Fibroblast of the conjunctiva (primary cell): Measurements from ENCODE around the gene C3orf18.
A peak's percentile ranks its signal among the peaks of the same experiment; 100 is the strongest.

ENCODE experiments used
- DNase-seq: peaks from one replicate; pipeline ENCODE4 v3.0.0-alpha.2; 2010; ENCODE audit warnings: low read depth

Gene C3orf18

DNA sequence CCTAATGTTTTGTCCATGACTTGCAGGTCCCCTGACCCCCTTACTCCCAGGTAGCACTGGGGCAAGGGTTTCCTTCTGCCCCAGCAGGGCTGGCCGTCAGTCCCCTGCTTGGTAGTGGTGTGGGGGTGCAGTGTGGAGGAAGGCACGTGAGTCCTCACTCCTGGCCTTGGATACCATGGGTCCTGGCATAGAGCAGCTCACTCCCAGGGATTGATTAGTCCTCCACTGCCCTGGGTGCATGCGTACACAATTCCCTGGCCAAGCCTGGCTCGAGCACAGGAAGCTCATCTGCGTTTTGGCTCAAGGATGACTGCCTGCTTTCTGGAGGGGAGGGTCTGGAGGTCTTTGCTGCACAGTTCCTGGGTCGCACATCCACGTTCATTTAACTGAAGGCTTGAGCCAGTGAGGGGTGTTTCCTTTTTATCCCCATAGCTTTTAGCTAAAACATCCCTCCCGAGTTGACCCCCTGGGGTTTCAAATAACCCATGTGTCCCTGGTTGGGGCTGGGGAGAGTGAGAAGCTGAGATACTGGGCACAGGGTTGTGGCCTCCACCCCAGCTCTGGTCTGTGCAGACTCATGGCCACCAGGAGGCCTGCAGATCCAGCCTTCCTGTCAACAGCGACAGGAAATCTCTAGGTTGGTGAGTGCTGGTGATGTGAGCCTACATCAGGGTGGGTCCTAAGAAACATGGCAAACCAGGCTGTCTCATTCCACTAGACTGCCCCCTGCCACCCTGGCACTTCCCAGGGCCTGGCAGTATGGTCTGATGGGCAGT lies 13.3 kb upstream of the C3orf18 start:
- DNase-seq = no peak

DNA sequence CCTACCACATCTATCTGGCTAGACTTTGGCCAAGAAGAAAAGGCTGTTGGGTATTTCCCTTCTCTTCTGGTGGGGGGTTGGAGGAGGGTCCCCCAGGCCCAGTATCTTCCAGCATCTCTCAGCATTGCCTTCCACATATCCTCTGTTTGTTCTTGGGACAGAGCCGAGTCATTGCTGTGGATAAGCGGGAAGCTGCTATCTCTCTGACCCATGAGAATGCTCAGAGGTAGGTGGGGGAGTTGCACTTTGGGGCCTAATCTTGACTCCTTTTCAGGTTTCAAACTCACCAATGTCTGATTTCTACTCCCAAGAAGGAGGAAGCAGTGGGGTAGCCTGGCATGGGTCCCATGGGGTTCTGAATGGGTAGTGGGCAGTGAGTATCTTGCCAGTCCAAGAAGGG lies 9.8 kb upstream of the C3orf18 start:
- no peak for DNase-seq

DNA sequence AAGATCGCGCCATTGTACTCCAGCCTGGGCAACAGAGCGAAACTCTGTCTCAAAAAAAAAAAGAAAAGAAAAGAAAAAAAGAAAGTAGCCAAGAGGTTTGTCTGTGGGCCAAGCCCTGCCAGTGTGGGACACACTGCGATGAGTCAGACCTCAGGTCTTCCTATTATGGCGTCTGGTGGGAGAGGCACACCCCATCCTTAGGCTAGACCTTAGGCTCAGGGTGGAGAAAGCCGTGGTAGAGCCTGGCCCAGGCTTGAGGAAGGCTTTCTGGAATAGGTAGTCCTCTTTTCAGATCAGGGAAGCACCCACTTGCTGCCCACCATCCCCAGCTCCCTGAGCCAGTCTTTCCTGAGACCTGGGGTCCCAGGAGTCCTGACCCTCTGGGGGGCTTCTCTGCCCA lies 7.8 kb upstream of the C3orf18 start:
- DNase-seq = no peak

DNA sequence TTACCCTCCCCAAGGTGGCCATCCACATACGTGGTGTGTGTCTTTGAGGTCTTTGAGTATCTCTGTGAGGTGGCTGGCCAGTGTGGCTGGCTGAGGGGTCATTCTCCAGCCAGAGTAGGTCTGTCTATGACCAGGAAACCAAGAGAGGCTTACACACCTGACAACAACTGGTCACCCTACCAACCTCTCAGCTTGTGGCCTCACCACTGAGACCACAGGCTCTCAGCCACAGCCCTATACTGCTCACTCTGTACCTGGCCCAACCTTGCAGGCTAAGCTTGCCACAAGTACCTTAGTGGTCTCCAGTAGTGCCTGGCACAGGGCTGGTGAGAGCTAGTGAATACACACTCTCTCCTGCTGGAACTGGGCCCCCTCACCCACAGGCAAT lies 6.9 kb upstream of the C3orf18 start:
- DNase-seq = no peak

DNA sequence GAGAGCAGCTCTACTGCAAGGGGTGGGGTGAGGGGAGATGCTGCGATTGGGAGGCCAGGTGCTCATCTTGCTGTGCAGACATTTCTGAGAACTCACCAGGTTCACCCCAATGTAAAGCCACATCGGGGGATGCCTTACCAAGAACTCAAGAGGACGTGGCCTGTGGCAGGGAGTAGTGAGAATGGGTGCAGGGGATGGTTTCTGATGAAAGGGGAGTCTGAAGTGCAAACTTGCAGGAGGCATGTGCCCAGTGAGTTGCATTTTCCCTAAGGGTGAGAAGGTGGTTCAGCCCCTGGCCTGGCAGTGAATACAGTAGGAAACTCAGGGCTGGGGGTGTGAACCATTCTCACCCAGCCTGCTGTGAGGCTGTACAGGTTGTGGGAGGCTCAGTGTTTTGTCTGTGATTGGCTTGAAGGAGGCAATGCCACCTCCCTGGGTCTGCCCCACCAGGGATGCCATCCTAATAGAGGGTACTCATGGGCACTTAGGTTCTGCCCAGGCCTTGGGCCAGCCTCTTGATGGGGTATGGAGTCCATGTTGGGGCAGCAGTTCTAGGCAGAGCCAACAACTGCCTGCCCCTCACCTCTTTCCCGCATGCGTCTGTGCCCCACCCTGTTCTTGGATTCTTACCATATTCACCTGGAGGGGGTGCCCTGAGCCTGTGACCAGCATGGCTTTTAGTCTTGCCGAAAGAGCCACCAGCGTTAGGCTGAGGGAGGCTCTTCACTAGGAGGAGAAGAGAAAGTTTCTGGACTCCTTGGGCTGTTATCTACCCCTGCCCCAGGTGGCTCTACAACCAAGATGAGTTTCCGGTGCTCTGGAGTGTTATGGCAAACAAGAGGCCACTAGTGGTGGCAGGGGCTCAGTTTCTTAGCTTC lies 6.3 kb upstream of the C3orf18 start:
- no peak for DNase-seq

DNA sequence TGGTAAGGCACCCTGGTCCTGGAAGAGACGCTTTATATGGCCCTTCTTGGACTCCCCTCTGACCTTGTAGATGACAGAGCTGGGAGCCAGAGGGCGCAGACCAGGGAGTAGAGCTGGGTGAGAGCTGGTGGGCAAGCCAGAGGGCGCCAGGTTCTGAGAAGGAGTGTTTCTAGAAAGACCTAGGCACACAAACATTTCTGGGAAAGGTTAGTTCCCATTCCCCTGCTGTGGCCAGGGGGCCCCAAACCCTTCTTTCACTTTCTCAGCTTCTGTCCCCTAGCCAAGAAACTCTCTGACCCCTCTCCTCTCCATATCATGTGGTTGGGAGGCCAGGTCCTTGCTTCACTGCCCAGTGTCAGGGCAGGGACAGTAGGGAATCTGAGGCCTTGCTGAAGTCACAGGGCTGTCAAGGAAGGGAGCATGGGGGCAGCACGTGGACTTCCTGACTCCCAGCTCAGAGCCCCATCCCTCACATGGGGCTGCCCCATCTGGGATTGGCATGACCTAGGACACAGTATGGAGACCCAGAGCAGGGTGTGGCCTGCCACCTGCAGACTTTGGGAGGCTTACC lies 5.3 kb upstream of the C3orf18 start:
- DNase-seq = no peak

DNA sequence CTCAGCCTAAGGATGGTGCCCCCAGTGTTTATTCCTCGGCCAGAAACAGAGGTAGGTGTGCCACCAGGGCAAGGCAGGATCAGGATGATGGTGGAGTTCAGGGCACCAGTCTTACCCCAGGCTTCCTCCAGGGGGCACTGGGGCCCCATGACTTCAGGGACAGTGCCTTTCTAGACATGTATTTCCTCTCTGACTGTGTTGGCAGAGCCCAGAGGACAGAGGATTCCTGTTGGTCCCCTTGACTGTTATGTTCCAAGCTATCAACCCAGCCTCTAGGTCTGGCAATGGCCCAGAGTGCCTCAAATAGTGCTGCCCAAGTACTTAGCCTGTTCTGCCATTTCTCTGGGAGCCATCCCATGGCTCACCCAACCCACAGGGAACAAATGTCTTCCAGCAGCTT lies 4.6 kb upstream of the C3orf18 start:
- peak; percentile 50 for DNase-seq

DNA sequence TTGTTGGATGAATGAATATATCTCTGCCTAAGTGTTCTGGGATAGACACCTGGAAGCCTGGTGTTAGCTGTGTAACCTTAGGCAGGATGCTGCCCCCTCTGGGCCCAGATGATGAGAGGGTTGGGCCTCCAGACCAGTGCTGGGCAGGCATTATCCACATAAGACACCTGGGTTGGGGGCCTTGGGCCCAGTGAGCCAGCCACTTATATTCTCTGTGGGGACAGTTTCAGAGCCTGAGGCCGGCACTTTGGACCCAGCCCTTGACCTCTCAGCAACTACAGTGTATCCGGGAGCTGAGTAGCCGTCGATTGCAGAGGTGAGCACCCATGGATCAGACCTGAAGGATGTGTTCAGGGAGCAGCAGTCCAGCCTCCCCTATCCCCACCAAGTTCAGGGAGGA lies 3.9 kb upstream of the C3orf18 start:
- no peak for DNase-seq

DNA sequence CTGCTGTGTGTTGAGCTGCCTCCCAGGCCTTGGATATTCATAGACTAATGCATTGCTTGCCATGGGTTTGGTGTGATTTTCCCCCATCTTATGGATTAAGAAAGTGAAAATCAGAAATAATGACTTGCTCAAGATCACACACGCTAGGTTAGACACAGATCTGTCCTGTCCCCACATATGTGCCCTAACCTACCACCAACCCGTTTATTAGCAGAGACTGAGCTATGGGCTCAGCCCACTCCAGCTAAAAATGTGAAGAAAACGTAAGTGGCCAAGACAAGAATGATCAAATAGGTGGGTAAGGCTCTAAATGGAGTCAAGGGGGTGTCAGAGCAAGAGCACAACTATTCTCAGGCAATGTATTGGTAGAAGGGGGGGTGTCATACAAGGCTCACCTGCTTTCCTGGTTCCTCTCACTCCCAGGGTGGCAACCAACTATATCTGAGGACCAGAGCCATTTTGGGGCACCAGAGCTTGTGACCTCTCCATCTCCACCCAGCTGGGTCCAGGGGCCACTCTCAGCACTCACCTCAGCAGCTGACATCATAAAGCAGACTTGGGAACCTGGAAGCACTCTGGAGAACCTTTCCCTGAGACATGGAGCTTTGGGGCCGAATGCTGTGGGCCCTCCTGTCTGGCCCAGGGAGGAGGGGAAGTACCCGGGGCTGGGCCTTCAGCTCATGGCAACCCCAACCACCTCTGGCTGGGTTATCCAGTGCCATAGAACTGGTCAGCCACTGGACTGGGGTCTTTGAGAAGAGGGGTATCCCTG lies 3.1 kb upstream of the C3orf18 start:
- no peak for DNase-seq

DNA sequence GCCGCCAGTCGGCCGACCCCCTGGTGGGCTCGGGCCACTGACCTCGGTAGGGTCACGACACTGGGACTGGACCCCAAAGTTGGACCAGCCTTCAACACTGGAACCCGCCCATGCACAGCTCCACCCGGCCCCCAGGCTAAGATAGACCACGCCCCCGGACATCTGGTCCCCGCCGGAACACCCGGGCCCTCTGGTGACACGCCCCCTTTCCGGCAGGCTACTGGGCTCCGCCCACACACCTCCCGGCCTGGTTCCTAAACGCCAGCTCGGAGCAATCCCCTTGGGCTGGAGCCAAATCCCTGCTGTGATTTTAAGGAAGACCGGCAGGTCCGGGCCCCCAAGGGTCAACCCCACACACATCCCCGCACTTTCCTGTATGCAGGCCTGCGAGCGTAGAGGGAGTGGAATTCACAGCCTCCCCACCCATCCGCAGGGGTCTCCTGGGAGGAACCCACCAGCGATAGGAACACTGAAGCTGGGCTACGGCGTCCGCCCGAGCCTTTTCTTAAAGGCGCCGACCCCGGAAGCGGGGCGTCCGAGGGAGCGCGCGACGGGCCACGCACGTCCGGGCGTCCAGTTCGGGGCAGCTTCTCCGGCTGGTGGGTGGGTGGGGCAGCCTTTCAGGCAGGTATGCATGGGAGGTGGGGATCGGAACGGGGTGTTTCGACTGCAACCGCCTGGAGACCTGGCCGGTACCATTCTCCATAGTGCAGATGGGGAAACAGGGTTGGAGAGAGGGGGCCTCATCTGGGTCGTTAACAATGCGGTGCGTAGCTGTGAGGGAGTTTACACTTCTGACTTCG lies 1.6 kb upstream of the C3orf18 start, which contains the start of gene HEMK1:
HEMK1 (plus strand) TSS at position 576 of the 803 bp plus-strand sequence. CDS start 1,583 bp downstream, outside the sequence.
- peak; percentile 88 for DNase-seq

DNA sequence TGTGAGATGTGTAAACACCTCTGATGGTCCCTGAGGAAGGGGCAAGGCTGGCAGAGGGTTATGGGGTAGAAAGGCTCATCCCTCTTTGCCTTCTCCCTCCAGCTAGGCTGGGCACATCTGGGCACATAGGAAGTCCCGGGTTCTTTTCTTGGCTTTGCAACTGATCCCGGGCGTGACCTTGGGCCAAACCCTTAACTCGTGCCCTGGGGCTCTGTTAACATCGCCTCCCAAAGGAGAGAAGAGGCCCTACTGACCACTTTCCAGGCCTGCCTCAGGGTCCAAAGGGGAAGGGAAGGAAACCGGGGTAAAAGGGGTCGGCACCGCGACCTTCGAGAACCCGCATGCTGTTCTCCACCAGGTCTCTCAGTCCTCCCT lies 549 bp downstream of the C3orf18 start:
- no peak for DNase-seq

DNA sequence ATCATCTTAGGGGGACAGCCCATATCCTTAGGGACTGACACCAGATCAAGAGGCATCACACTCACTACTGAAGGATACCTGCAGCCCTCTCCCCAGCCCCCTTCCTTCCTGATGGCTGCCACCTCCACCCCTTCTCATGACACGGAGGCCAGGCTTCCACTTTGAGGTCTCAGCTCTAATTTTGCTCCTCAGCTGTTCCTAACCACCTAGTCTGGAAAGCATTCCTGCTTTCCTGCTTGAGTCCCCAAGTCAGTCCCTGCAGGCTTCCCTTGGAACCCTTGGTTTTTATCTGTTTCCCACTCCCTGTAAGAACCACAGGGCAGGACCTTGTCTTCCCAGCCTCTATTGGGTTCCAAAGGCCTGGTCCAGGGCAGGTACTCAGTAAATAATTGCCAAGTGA lies 3.2 kb downstream of the C3orf18 start:
- DNase-seq = no peak

DNA sequence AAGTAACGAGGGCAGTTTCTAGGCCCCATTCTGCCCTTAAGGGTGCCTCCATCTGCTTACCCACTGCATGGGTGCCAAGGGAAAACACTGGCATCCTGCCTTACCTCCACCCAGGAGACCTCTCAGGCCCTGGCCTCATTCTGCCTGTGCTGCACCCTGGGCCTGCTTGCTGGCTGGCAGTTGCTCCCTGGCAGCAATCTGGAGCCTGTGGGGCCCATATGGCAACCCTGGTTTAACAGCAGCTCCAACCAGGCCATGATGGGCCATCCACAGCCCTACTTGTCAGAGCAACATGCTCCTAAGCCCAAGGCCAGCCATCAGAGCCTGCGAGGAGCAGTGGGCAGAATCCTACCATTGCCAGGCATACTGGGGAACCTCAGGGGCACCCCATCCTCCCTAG lies 3.7 kb downstream of the C3orf18 start:
- no peak for DNase-seq

DNA sequence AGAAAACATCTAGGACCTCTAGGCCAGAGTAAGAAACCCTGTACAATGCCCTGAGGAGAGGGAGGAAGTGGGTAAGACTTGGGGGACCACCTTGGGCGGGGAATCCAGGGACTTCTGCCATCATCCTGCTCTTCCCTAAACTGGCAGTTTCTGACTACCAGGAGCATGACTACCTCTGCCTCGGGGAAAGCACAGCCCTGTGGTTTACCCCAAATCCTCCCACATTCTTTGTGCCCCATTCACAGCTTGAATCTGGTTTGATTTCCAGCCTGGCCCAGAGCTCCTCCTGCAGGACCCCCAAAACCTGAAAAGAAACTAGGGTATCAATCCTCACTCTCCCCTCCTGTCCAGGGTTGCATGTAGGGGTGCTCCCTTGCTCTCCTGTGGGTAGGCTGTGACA lies 4.7 kb downstream of the C3orf18 start:
- no peak for DNase-seq

DNA sequence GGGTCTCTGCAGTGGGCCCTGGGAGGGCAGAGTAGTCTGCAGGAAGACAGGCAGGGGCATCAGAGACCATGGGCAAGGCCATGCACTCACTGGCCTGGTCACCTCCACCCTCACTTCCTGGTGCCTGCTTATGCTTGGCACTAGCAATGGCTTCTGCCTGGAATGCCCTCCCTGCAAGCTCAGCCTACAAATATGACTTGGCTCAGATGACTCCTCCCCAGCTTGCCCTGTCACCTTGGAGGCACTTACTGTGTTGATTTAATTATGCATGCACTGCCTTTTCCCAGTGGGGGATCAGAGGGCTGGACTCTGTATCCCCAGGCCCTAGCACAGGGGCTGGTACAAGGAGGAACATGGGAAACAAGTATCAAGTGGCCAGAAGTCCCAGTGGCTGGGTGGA lies 7.8 kb downstream of the C3orf18 start:
- no peak for DNase-seq

DNA sequence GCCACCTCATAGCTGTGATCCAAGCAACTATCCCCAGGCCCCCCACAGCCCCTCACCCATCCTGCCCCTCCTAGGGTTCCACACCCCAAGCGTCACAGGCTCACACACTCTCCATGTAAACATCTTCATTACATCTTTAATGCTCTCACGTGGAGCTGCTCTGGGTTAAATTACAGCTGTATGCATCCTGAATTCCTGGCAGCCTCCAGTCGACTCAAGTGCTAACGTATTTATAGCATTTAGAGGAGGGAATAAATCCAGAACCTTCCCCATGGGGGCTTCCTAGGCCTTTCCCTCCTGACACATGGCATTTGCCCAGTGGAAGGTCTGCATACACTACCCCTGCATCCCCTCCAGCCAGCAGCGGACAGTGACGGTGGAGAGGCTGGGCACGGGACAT lies 9.6 kb downstream of the C3orf18 start:
- DNase-seq = no peak

DNA sequence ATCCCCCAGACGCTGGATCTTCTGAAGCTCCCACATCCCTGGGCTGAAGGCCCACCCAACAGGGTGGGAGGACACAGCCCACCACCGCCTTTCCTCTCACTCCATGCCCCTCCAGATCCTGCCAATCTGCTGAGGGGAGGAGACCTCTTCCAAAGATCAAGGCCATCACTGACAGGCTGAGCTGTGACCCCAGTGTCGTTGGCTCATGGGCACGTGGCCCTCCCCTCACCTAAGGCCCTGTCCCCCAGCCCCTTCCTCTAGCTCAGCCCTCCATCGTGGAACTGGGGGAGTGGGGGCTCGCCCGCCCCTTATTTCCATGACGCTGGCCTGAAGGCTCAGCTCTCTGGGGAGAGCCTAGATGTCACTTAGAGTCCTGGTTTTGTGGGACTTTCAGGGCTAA lies 10.4 kb downstream of the C3orf18 start:
- no peak for DNase-seq

DNA sequence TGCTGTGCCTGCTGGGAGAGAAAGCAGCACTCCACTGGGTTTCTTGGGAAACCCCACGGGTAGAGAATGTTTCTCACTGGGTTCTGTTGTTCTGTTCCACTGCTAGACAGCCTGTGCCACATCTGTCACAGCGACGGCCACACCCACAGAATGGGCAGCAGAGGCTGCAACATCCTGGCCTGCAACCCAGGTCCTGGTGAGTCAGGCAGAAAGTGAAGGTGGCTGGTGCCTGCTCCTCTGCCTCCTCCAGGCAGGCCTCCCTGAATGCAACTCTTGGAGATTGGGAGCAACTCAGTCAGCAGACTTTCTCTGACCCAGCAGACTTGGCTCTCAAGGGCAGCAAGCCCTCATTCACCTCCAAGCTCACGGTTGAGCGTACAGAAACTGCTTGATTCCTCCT lies 13.0 kb downstream of the C3orf18 start:
- no peak for DNase-seq

DNA sequence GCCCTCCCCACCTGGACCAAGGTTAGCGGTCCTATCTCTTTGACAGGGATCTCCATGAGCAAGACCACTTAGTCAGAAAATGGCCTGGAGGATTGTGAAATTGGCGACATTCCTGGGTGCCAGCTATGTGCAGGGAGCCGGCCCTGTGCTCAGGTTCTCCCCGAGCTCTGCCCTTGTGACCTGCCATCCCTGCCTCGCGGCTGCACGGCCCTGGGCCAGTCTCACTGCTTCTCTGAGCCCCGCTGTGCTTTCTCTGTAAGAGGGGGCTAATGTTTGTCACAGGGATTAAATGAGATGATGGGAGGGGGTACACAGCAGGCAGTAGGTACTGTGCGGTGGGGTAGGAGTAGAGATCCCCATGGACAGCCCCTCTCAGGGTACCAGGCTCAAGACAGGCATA lies 14.9 kb downstream of the C3orf18 start:
- no peak for DNase-seq

DNA sequence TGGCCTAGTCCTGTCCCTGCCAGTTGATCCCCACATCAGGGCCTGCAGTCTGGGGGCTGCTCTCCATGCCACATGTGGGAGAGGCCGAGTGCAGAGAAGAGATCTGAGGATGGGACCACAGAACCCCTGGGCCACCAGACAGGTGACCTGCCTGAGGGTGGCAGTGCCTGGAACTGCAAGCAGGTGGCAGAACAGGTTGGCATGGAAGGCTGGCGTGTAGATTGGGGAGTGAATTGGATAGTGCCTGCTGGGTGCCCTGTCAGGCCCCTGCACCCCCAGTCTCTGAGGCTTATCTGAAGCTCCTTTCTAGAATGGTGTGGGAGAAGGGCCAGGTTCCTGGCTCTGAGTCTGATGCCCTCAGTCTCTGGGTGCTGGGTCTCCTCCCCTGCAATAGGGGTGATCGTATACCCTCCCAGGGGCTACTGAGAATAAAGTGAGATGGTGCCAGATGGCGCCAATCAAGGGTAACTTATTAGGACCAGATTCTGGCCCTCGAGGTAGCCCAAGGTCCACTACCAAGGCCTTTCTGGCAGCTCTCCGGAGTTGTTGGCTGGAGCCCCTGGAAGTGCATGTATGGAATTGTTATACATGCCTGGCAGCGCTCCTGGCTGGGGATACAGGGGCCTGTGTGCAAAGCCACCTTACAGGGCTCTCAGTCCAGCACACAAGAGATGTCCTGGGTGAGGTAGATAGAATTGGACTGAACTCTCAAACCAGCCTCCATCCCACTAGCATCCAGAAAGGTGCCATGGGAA lies 15.7 kb downstream of the C3orf18 start:
- no peak for DNase-seq
